ENCODE data around the gene SAXO1. TPM values are rescaled to one million over a fixed set of nuclear protein-coding genes. Genes with fewer than 3 reads are reported as not detected.

Gene SAXO1
- total RNA-seq, 5 donors from 2014 or later (not counting 1 experiment from before 2014, with no cell fraction given) = 0.19 to 0.79 (median 0.41) TPM; not detected in 1

- H3K27ac Mint-ChIP-seq = no peak overlapping the region
- ATAC-seq (replicated peaks in 1 of 4) (no peak), DNase-seq (no peak)
- ChIA-PET POLR2A (interaction anchor here in 1 of 2 donors (0.5 kb wide), 1 partner anchor 182 kb away, joined by 6 read pairs; no protein-coding TSS in a partner anchor), CTCF (interaction anchor here (0.5 to 0.7 kb wide), 2 partner anchors 57 to 511 kb away, joined by 3 to 4 read pairs; no protein-coding TSS in a partner anchor)
- peaks cover 0 to 4% (median 0%) of the 10 kb centered on the region in 3 donors for H3K9me3 Mint-ChIP-seq
- peaks cover 0 to 8% of the 10 kb centered on the region in 2 experiments for H3K27me3 ChIP-seq (replicated peaks in 1 of 2; ENCODE audit: control insufficient read depth in 2 of 2, extremely low read depth in 1 of 2, insufficient read depth in 2 of 2, low read length in 1 of 2)
- peaks cover 0 to 13% of the 10 kb centered on the region in 2 donors for H3K27me3 Mint-ChIP-seq
- H3K4me3 ChIP-seq (ENCODE audit: control insufficient read depth in 1 of 2, extremely low read depth in 1 of 2, low read length in 1 of 2) = no peak overlapping the region
- H3K4me1 ChIP-seq (ENCODE audit: control insufficient read depth in 1 of 2, extremely low read depth in 1 of 2, insufficient read depth in 2 of 2, low read length in 2 of 2) = no peaks in the 10 kb centered on the region
- peaks cover 3 to 10% (median 6%) of the 10 kb centered on the region in 3 donors for H3K4me1 Mint-ChIP-seq
- no peaks in the 10 kb centered on the region for H3K9me3 ChIP-seq
- no peak overlapping the region for H3K27ac ChIP-seq (ENCODE audit: low read length)
- no peak overlapping the region for H3K4me3 Mint-ChIP-seq
- no peaks in the 10 kb centered on the region for H3K36me3 Mint-ChIP-seq
- WGBS (ENCODE audit: insufficient coverage) = 100% methylated on average over 2 of the region's 2 CpGs
- H3K36me3 ChIP-seq (ENCODE audit: control insufficient read depth in 2 of 2, extremely low read depth in 1 of 2, insufficient read depth in 1 of 2, low read length in 1 of 2) = no peaks in the 10 kb centered on the region
These were observed 54.8 kb downstream of the SAXO1 start for GRCh38 chr9:18978188-18978587.

GRCh38 chr9:18976709-18977531, 56.1 kb downstream of the SAXO1 start:
- no peak for ATAC-seq (replicated peaks in 1 of 4)
- Mint-ChIP-seq H3K36me3 (no peaks in the 10 kb centered on the region), H3K4me1 (peaks cover 3 to 10% (median 6%) of the 10 kb centered on the region in 3 donors), H3K4me3 (no peak overlapping the region), H3K27me3 (peaks cover 7 to 16% of the 10 kb centered on the region in 2 donors), H3K27ac (no peak overlapping the region), H3K9me3 (no peaks in the 10 kb centered on the region)
- H3K36me3 ChIP-seq (ENCODE audit: control insufficient read depth in 2 of 2, extremely low read depth in 1 of 2, insufficient read depth in 1 of 2, low read length in 1 of 2) = no peaks in the 10 kb centered on the region
- ChIA-PET POLR2A (interaction anchor here in 1 of 2 donors (0.6 kb wide), 1 partner anchor 76 kb away, joined by 3 read pairs; no protein-coding TSS in a partner anchor), CTCF (no interaction called here)
- no peaks in the 10 kb centered on the region for H3K9me3 ChIP-seq
- no peak overlapping the region for H3K4me3 ChIP-seq (ENCODE audit: control insufficient read depth in 1 of 2, extremely low read depth in 1 of 2, low read length in 1 of 2)
- H3K27ac ChIP-seq (ENCODE audit: low read length) = no peak overlapping the region
- H3K27me3 ChIP-seq (replicated peaks in 1 of 2; ENCODE audit: control insufficient read depth in 2 of 2, extremely low read depth in 1 of 2, insufficient read depth in 2 of 2, low read length in 1 of 2) = peaks cover 0 to 12% of the 10 kb centered on the region in 2 experiments
- no peaks in the 10 kb centered on the region for H3K4me1 ChIP-seq (ENCODE audit: control insufficient read depth in 1 of 2, extremely low read depth in 1 of 2, insufficient read depth in 2 of 2, low read length in 2 of 2)
- DNase-seq = no peak
- WGBS (ENCODE audit: insufficient coverage) = 0% methylated on average over 2 of the region's 12 CpGs

GRCh38 chr9:18976221-18976708, 56.7 kb downstream of the SAXO1 start:
- Mint-ChIP-seq H3K4me1 (peaks cover 3 to 10% (median 6%) of the 10 kb centered on the region in 3 donors), H3K36me3 (no peaks in the 10 kb centered on the region), H3K27me3 (peaks cover 7 to 18% of the 10 kb centered on the region in 2 donors), H3K4me3 (no peak overlapping the region), H3K27ac (no peak overlapping the region), H3K9me3 (no peaks in the 10 kb centered on the region)
- Histone ChIP-seq H3K36me3 (ENCODE audit: control insufficient read depth in 2 of 2, extremely low read depth in 1 of 2, insufficient read depth in 1 of 2, low read length in 1 of 2) (no peaks in the 10 kb centered on the region), H3K9me3 (no peaks in the 10 kb centered on the region), H3K4me3 (ENCODE audit: control insufficient read depth in 1 of 2, extremely low read depth in 1 of 2, low read length in 1 of 2) (no peak overlapping the region), H3K27ac (ENCODE audit: low read length) (no peak overlapping the region), H3K27me3 (replicated peaks in 1 of 2; ENCODE audit: control insufficient read depth in 2 of 2, extremely low read depth in 1 of 2, insufficient read depth in 2 of 2, low read length in 1 of 2) (peaks cover 0 to 6% of the 10 kb centered on the region in 2 experiments), H3K4me1 (ENCODE audit: control insufficient read depth in 1 of 2, extremely low read depth in 1 of 2, insufficient read depth in 2 of 2, low read length in 2 of 2) (no peaks in the 10 kb centered on the region)
- ChIA-PET POLR2A (no interaction called here), CTCF (no interaction called here)
- no peak for ATAC-seq (replicated peaks in 1 of 4)
- WGBS (ENCODE audit: insufficient coverage) = no CpG with 5 or more reads among the region's 4 CpGs
- no peak for DNase-seq

- WGBS (ENCODE audit: insufficient coverage) = 67% methylated on average over 1 of the region's 2 CpGs
- no peaks in the 10 kb centered on the region for H3K4me1 ChIP-seq (ENCODE audit: control insufficient read depth in 1 of 2, extremely low read depth in 1 of 2, insufficient read depth in 2 of 2, low read length in 2 of 2)
- Mint-ChIP-seq H3K4me3 (no peak overlapping the region), H3K9me3 (peaks cover 0 to 4% (median 0%) of the 10 kb centered on the region in 3 donors), H3K4me1 (peaks cover 3 to 10% (median 6%) of the 10 kb centered on the region in 3 donors), H3K27ac (no peak overlapping the region), H3K36me3 (no peaks in the 10 kb centered on the region), H3K27me3 (peaks cover 18 to 35% of the 10 kb centered on the region in 2 donors)
- POLR2A ChIA-PET = no interaction called here
- peaks cover 0 to 13% of the 10 kb centered on the region in 2 experiments for H3K27me3 ChIP-seq (replicated peaks in 1 of 2; ENCODE audit: control insufficient read depth in 2 of 2, extremely low read depth in 1 of 2, insufficient read depth in 2 of 2, low read length in 1 of 2)
- DNase-seq = no peak
- no peaks in the 10 kb centered on the region for H3K9me3 ChIP-seq
- no peak overlapping the region for H3K27ac ChIP-seq (ENCODE audit: low read length)
- H3K4me3 ChIP-seq (ENCODE audit: control insufficient read depth in 1 of 2, extremely low read depth in 1 of 2, low read length in 1 of 2) = no peak overlapping the region
- CTCF ChIA-PET = no interaction called here
- ATAC-seq (replicated peaks in 1 of 4) = no peak
- no peaks in the 10 kb centered on the region for H3K36me3 ChIP-seq (ENCODE audit: control insufficient read depth in 2 of 2, extremely low read depth in 1 of 2, insufficient read depth in 1 of 2, low read length in 1 of 2)
These were observed 59.7 kb downstream of the SAXO1 start for GRCh38 chr9:18973348-18973747.

GRCh38 chr9:18972675-18973074, 60.3 kb downstream of the SAXO1 start:
- Mint-ChIP-seq H3K27ac (no peak overlapping the region), H3K4me1 (peaks cover 3 to 10% (median 6%) of the 10 kb centered on the region in 3 donors), H3K4me3 (no peak overlapping the region), H3K36me3 (peaks cover 3% of the 10 kb centered on the region), H3K9me3 (peaks cover 2 to 4% (median 4%) of the 10 kb centered on the region in 3 donors), H3K27me3 (peaks cover 22 to 38% of the 10 kb centered on the region in 2 donors)
- H3K4me3 ChIP-seq (ENCODE audit: control insufficient read depth in 1 of 2, extremely low read depth in 1 of 2, low read length in 1 of 2) = no peak overlapping the region
- no peak overlapping the region for H3K27ac ChIP-seq (ENCODE audit: low read length)
- CTCF ChIA-PET = no interaction called here
- POLR2A ChIA-PET = no interaction called here
- no peak for ATAC-seq (replicated peaks in 1 of 4)
- no peaks in the 10 kb centered on the region for H3K4me1 ChIP-seq (ENCODE audit: control insufficient read depth in 1 of 2, extremely low read depth in 1 of 2, insufficient read depth in 2 of 2, low read length in 2 of 2)
- peaks cover 0 to 15% of the 10 kb centered on the region in 2 experiments for H3K27me3 ChIP-seq (replicated peaks in 1 of 2; ENCODE audit: control insufficient read depth in 2 of 2, extremely low read depth in 1 of 2, insufficient read depth in 2 of 2, low read length in 1 of 2)
- no peak for DNase-seq
- 85% methylated on average over 3 of the region's 5 CpGs for WGBS (ENCODE audit: insufficient coverage)
- no peaks in the 10 kb centered on the region for H3K9me3 ChIP-seq
- H3K36me3 ChIP-seq (ENCODE audit: control insufficient read depth in 2 of 2, extremely low read depth in 1 of 2, insufficient read depth in 1 of 2, low read length in 1 of 2) = no peaks in the 10 kb centered on the region

GRCh38 chr9:18971909-18972308, 61.1 kb downstream of the SAXO1 start:
- Mint-ChIP-seq H3K27ac (no peak overlapping the region), H3K9me3 (peaks cover 2 to 4% (median 4%) of the 10 kb centered on the region in 3 donors), H3K36me3 (peaks cover 3% of the 10 kb centered on the region), H3K27me3 (peaks cover 22 to 38% of the 10 kb centered on the region in 2 donors), H3K4me3 (no peak overlapping the region), H3K4me1 (peaks cover 3 to 10% (median 6%) of the 10 kb centered on the region in 3 donors)
- POLR2A ChIA-PET = no interaction called here
- DNase-seq (no peak), ATAC-seq (replicated peaks in 1 of 4) (no peak)
- Histone ChIP-seq H3K4me3 (ENCODE audit: control insufficient read depth in 1 of 2, extremely low read depth in 1 of 2, low read length in 1 of 2) (no peak overlapping the region), H3K27me3 (replicated peaks in 1 of 2; ENCODE audit: control insufficient read depth in 2 of 2, extremely low read depth in 1 of 2, insufficient read depth in 2 of 2, low read length in 1 of 2) (peaks cover 0 to 21% of the 10 kb centered on the region in 2 experiments), H3K36me3 (ENCODE audit: control insufficient read depth in 2 of 2, extremely low read depth in 1 of 2, insufficient read depth in 1 of 2, low read length in 1 of 2) (no peaks in the 10 kb centered on the region), H3K27ac (ENCODE audit: low read length) (no peak overlapping the region), H3K9me3 (no peaks in the 10 kb centered on the region), H3K4me1 (ENCODE audit: control insufficient read depth in 1 of 2, extremely low read depth in 1 of 2, insufficient read depth in 2 of 2, low read length in 2 of 2) (no peaks in the 10 kb centered on the region)
- CTCF ChIA-PET = no interaction called here
- no CpG with 5 or more reads among the region's 1 CpG for WGBS (ENCODE audit: insufficient coverage)
